HG03280 (cell line): Measurements from ENCODE around the gene PIK3IP1.
"Not testable (repeated sequence)": the region's sequence is repeated elsewhere in the genome, so short reads cannot be mapped to it uniquely, and the experiment has no call there.

Source experiments
- ATAC-seq: cut with Tn5 transposase; IDR thresholded peaks from one replicate; pipeline ENCODE4 v1.9.1; 2021; ENCODE audit warnings: mild to moderate bottlenecking, moderate library complexity; ENCODE audit not compliant: unreplicated experiment

PIK3IP1 gene

GRCh38 chr22:31292236-31292989, at the start of gene PIK3IP1:
PIK3IP1 (minus strand) TSS chr22:31292488; CDS start chr22:31292344, 144 bp downstream.
- ATAC-seq: no peak

GRCh38 chr22:31341386-31342088, 49.2 kb upstream of the PIK3IP1 start:
- ATAC-seq: no peak

GRCh38 chr22:31340765-31341247, 48.5 kb upstream of the PIK3IP1 start:
- ATAC-seq: no peak

- ATAC-seq: no peak
Measured at GRCh38 chr22:31340360-31340759, 48.1 kb upstream of the PIK3IP1 start.

- ATAC-seq: no peak
Measured at GRCh38 chr22:31339148-31339832, 47.0 kb upstream of the PIK3IP1 start.

GRCh38 chr22:31337178-31337577, 44.9 kb upstream of the PIK3IP1 start:
- ATAC-seq: no peak

DNA sequence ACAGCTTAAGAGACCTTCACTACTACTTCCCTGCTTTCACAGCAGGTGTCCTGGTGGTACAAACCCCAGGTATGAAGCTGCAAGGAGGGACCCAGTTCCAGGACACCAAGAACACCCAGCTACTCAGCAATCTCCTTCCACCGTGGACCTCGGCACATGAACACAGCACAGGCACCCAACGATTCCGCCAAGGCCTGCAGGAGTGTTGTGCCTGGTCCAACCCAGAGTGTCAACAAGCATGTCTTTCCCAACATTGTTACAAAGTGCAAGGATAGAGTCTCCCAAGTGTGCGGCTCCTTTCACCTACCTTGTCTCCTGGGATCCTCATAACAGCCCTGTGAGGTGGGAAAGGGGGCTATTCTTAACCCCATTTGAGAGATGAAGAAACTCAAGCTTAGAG, 42.0 kb upstream of the PIK3IP1 start:
- no peak for ATAC-seq

DNA sequence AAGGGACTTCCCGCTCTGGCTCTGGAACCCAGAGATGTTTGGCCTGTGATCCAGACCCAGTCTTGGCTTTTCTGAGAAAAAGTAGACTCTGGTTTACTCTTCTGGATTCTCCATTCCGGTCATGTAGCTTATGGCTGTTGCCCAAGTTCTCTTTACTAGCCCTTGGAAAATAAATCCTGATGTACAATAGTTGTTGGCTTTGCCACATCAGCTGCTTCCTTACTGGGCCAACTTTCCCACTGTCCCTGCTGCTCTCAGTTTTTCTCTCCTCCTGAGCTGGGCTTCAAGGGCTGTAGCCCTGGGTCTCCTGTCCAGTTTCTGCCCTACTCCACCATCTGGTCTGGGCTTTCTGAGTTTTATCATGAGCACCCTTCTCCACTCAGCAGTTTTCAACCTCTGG, 41.4 kb upstream of the PIK3IP1 start:
- ATAC-seq: no peak

DNA sequence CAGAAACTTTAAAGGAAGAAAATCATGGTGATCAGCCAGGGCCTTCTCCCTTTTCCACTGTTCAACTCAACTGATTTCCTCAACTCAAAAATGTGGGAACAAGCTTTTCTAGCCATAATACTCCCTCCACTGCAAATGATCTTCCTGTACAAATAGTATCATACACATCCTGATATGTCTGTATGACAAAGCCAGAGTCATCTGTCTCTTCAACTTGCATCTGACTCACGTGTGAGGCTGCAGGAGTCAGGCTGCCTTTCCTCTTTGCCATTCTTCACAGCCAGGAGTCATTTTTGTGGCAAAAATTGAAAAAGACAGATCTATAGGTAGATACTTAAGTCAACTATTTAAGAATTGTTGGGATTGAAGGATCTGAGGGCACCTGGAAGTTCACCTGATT, 40.6 kb upstream of the PIK3IP1 start:
- ATAC-seq: no peak

- no peak for ATAC-seq
Measured at GRCh38 chr22:31332010-31332409, 39.7 kb upstream of the PIK3IP1 start.

GRCh38 chr22:31329453-31330215, 37.3 kb upstream of the PIK3IP1 start:
- no peak for ATAC-seq

DNA sequence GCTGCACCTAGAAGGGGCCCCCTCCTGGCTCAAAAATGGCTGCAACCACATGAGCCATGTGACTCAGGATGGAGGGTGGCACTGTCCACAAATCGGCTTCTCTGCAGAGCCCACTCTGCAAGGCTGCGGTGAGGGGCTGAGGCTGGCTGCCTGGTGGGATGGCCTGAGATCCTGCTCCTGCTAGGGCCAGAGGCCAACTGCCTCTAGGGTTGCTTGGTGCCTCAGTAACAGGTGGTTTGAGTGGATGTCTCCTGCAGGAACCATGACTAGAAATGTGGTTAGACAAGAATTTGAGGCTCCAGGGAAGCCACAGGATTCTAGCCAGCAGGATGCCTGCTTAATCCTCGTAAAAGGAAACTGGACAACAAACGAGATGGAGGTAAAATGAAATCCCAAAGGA, 36.7 kb upstream of the PIK3IP1 start:
- ATAC-seq: no peak

GRCh38 chr22:31328544-31328960, 36.3 kb upstream of the PIK3IP1 start:
- ATAC-seq: no peak

GRCh38 chr22:31327806-31328543, 35.7 kb upstream of the PIK3IP1 start:
- ATAC-seq: no peak

DNA sequence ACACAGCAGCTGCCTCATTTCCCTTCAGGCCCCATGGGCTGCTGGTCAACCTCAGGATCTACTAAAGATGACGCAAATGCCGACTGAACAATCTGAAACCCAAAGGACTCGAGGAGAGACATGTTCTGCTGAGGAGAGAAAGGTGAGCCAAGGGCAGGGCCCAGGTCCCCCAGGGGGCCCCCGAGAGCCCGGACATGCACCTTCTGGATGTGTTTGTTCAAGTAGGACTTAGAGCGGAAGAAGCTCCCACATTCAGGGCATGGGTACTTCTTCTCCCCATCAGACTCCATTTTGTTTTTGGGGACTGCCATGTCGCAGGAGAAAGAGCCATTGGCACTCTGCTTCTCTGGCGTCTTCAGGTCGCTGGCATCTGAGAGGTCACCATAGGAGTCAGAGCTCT, 34.6 kb upstream of the PIK3IP1 start:
- no peak for ATAC-seq

DNA sequence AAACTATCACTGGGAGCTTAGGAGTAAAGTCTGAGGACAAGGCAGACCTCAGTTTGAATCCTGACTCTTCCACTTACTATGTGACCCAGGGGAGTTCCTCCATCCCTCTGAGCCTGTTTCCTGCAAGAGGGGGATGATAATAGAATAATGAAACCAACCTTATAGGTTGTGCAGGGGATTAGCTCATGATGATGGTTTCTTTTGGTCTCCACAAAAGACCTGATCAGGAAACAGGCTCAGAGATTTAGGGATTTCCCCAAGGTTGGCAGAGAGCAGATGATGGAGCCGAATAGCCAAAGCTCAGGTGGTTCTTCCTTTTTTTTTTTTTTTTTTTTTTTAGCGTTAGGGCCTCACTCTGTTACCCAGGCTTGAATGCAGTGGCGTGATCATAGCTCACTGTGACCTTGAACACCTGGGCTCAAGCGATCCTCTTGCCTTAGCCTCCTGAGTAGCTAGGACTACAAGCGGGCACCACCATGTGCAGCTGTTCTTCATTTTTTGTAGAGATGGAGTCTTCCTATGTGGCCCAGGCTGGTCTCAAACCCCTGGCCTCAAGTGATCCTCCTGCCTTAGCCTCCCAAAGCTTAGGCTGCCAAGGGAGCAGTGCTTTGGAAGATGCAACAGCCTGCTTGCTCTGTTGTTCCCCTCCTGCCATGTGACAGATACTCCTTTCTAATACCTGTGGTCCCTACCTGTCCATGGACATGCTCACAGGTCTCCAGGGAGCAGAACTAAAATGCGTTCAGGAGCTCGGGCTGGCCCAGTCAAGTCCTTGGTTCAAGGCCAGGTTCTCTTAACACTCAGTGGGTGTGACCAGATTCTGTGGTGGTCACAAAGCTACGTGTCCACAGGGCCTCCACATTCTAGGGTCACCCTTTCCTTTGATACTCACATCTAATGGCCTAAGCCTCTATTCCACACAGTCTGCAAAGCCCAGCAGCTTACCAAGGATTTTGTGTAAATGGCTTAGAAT, 31.6 kb upstream of the PIK3IP1 start:
- ATAC-seq: no peak

DNA sequence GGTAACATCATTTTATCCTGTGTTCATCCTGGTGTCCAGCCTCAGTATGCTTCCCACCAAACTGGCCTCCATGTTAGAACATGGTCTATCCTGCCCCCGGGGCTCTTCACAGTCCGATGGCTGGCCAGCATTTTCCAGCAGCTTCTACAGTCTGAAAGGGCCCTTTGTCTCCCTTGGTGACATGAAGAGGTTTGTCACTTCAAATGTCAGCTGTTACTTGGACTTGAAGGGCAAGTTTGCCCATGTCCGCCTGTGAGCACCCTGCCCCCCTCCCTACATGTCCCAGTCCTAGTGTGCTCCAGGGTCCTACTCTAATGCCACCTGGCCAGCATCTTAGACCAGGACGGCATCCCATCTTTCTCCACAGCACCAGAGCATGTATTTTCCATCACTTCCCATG, 29.1 kb upstream of the PIK3IP1 start:
- ATAC-seq: no peak

DNA sequence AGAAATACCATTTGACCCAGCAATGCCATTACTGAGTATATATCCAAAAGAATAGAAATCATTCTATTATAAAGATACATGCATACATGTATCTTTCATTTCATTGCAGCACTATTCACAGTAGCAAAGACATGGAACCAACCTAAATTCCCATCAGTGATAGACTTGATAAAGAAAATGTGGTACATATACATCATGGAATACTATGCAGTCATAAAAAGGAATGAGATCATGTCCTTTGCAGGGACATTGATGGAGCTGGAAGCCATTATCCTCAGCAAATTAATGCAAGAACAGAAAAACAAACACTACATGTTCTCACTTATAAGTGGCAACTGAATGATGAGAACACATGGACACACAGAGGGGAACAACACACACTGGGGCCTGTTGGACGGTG, 21.9 kb upstream of the PIK3IP1 start:
- not testable (repeated sequence) for ATAC-seq
